Cardiac septum (tissue), 1 donor: ENCODE measurements around the gene ELMOD1. TPM values are rescaled to one million over a fixed set of nuclear protein-coding genes. Genes with fewer than 3 reads are reported as not detected.
"Not testable (repeated sequence)": the region's sequence is repeated elsewhere in the genome, so short reads cannot be mapped to it uniquely, and the experiment has no call there.

Experiments used
- DNase-seq: peaks from one replicate; pipeline ENCODE4 v3.0.0-alpha.2; 2020; ENCODE audit warnings: low spot score
- intact Hi-C: fragments of 100-400 bp; cut with DNase I; formaldehyde crosslinking; loops from one replicate; pipeline ENCODE4 v1.14.0; 2022
- long read RNA-seq: library from polyadenylated mRNA; unstranded; transcript quantifications from one replicate; pipeline ENCODE4 v2.0.0, GENCODE V29; 2021
- total RNA-seq: library from RNA; stranded (reverse); fragmentation: NEBNext Ultra II Directional; extraction: Animal tissue kit (Norgen Biotek cat#: 25700); gene quantifications from one replicate; pipeline ENCODE4 v1.2.1, GENCODE V29; 2021
- donor health status: DM: no; HTN: no; CAD: no.

Gene ELMOD1
- 0.89 TPM for total RNA-seq
- long read RNA-seq, result 0 reads

GRCh38 chr11:107590460-107591377, at the start of gene ELMOD1:
Gene ELMOD1, plus strand, starts transcription at chr11:107591147. Its CDS starts 27,043 bp downstream, at chr11:107618190.
- intact Hi-C loops, result no loop called here
- no peak for DNase-seq

GRCh38 chr11:107545101-107545514, 45.8 kb upstream of the ELMOD1 start:
- no peak for DNase-seq
- intact Hi-C loops, result no loop called here

GRCh38 chr11:107547961-107548360, 43.0 kb upstream of the ELMOD1 start:
- intact Hi-C loops, result no loop called here

DNA sequence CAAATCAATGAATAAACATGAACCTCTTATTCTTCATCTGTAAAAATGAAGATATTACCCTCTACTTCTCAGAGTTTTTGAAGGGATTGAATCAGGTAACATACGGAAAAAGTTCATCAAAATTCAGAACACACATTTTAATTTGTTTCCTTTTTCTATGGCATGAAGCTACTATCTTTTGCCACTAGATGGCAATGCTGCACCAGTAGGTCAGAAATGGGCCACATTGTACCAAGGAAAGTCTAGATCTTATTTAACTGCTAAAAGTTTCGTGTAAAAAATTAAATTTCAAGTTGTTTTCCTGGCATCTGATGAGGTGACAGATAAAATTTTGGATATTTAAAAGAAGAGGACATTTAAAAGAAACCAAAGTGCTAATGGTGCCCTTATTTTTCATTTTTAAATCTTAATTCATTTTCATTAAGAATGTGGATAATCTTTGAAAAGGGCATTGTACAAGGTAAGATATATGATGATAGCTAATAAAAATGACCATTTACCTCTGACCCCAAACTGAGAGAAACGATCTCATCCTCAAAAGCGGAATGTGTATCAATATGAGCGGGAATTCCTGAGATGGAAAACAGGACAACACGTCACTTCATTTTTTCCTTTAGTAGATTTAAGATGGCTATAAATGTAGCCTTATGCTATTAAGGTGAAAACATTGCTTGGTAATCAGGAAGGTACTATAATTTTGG, 41.5 kb upstream of the ELMOD1 start:
- intact Hi-C loops, result no loop called here
- no peak for DNase-seq

More at GRCh38 chr11:107547961-107548360, 43.0 kb upstream of the ELMOD1 start:
- DNase-seq, result no peak

- intact Hi-C loops, result no loop called here
These were observed 41.0 kb upstream of the ELMOD1 start for GRCh38 chr11:107549954-107550285.

DNA sequence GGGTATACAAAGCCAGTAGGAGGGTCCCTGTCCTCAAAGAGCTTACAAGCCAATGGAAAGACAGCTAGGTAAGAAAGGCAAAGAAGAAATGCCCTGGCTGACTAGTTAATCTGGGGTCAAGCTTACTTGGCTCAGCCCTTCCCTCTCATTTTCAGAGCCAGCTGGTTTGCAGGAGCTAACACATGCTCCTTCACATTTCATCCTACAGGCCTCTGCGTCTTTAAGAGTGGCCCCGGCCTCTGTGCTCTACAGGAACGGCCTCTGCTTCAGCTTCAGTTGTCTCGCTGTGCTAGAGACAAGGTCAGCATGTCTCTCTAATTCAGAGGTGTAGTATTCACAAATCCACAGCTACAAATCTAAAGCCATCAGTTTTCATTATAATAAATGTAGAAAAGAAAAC, 40.6 kb upstream of the ELMOD1 start:
- intact Hi-C loops, result no loop called here

More at GRCh38 chr11:107549954-107550285, 41.0 kb upstream of the ELMOD1 start:
- DNase-seq, result no peak

GRCh38 chr11:107561688-107562087, 29.3 kb upstream of the ELMOD1 start:
- intact Hi-C loops, result no loop called here
- no peak for DNase-seq

More for the DNA sequence above, 40.6 kb upstream of the ELMOD1 start:
- no peak for DNase-seq

- intact Hi-C loops, result no loop called here
- DNase-seq, result no peak
These were observed 28.2 kb upstream of the ELMOD1 start for GRCh38 chr11:107562647-107563208.

DNA sequence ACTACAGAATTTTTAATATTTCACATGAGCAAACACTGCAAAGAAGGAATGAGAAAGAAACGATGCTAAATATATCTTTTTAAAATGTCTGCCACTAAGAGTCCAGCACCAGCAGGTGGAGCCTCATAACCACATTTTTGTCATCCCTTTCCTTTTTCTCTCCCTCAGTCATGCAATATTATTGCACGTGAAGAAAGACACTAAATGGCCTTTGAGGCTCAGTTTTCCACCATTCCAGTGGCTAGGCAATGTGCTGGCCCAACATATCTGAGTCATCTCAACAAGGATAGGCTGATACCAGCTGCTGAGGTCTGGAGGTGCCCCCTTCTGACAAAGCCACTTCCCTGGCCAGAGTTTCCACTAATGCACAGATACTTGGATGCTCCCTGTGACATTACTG, 27.2 kb upstream of the ELMOD1 start:
- no peak for DNase-seq
- intact Hi-C loops, result no loop called here

- no peak for DNase-seq
These were observed 26.1 kb upstream of the ELMOD1 start for GRCh38 chr11:107564877-107565218.

GRCh38 chr11:107565219-107565937, 25.6 kb upstream of the ELMOD1 start, which contains the start of gene ALKBH8:
Gene ALKBH8, minus strand, starts transcription at chr11:107565735. Its CDS starts 4,842 bp downstream, at chr11:107560893.
- peak; percentile 84 for DNase-seq
- intact Hi-C loops, result loop anchor here (5.0 kb wide), 1 partner anchor 127 kb away; no protein-coding TSS in a partner anchor

More at GRCh38 chr11:107564877-107565218, 26.1 kb upstream of the ELMOD1 start:
- intact Hi-C loops, result loop anchor here (5.0 kb wide), 1 partner anchor 127 kb away; no protein-coding TSS in a partner anchor

GRCh38 chr11:107565955-107566501, 24.9 kb upstream of the ELMOD1 start:
- intact Hi-C loops, result loop anchor here (5.0 kb wide), 1 partner anchor 126 kb away; no protein-coding TSS in a partner anchor
- DNase-seq, result not testable (repeated sequence)

- intact Hi-C loops, result loop anchor here (5.0 kb wide), 1 partner anchor 126 kb away; no protein-coding TSS in a partner anchor
- DNase-seq, result no peak
These were observed 24.4 kb upstream of the ELMOD1 start for GRCh38 chr11:107566569-107566968.

- intact Hi-C loops, result loop anchor here (5.0 kb wide), 1 partner anchor 124 kb away; no protein-coding TSS in a partner anchor
- DNase-seq, result no peak
These were observed 23.1 kb upstream of the ELMOD1 start for GRCh38 chr11:107567739-107568335.

DNA sequence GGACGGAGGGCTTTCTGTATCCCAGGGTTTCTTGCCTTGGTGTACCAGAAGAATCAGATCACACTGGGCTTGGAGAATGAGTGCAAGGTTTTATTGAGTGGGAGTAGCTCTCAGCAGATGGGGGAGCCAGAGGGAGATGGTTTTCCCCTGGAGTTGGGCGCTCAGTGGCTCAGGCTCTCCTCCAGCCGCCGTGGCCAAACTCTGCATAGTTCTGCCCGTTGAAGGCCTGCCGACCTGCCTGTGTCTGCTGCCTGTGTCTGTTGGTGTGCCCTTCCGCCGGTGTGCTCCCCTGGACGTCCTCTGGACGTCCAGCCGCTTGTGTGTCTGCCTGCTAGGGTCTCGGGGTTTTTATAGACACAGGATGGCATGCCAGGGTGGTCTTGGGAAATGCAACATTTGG, 20.9 kb upstream of the ELMOD1 start:
- intact Hi-C loops, result no loop called here
- DNase-seq, result no peak

DNA sequence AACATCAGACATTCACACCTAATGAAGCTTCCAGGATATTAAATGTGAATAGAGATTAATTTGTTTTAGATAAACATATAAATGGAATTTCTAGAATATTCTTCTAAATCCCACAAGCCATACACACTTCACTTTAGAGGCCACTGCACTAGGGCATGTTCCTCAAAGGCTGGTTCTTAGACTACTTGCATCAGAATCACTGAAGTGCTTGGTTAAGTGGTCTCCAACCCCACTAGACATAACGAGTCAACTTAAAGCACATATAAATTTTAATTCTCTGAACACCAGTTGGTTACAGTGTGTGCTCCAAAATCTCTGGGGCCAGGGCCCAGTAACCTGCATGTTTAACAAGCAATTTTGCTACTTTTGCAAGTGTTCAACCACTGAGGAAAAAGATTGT, 17.5 kb upstream of the ELMOD1 start:
- intact Hi-C loops, result loop anchor here (2.0 kb wide), 1 partner anchor 197 kb away; no protein-coding TSS in a partner anchor
- DNase-seq, result no peak

- intact Hi-C loops, result loop anchor here (5.0 kb wide), 1 partner anchor 111 kb away; no protein-coding TSS in a partner anchor
- not testable (repeated sequence) for DNase-seq
These were observed 14.2 kb upstream of the ELMOD1 start for GRCh38 chr11:107576497-107577345.

GRCh38 chr11:107577346-107577711, 13.6 kb upstream of the ELMOD1 start:
- intact Hi-C loops, result loop anchor here (5.0 kb wide), 1 partner anchor 110 kb away; no protein-coding TSS in a partner anchor
- DNase-seq, result no peak
